Right lobe of liver (tissue), 6 donors: ENCODE measurements around the gene FHL1. TPM values are rescaled to one million over a fixed set of nuclear protein-coding genes. Genes with fewer than 3 reads are reported as not detected.

Experiments used
- ATAC-seq, 4 donors: fragments of 200-7000 bp; cut with Tn5 transposase; one replicate each; pipeline ENCODE4 v1.9.1; 2020; ENCODE audit warnings: mild to moderate bottlenecking in 4 of 4, moderate library complexity in 4 of 4
- DNase-seq, 3 donors: peaks; one replicate each; pipeline ENCODE4 v3.0.0-alpha.2; 2020
- H3K27ac ChIP-seq, 3 donors: fragments of 200-600 bp; one replicate each; pipeline ENCODE4 v1.8.0; 2022
- H3K27me3 ChIP-seq, 2 donors: fragments of 200-600 bp; one replicate each; pipeline ENCODE4 v1.8.0; 2022
- H3K36me3 ChIP-seq, 4 donors: fragments of 200-600 bp; sonication (generic) in 1 of 4; one replicate each; pipeline versions ENCODE4 v1.5.1 to v1.8.0; 2017 to 2022; ENCODE audit warnings: control low read depth in 1 of 4
- H3K4me1 ChIP-seq, 4 donors: fragments of 200-600 bp; sonication (generic) in 1 of 4; one replicate each; pipeline versions ENCODE4 v1.5.1 to v1.8.0; 2017 to 2022; ENCODE audit warnings: control low read depth in 1 of 4
- H3K4me3 ChIP-seq, 3 donors: fragments of 200-600 bp; one replicate each; pipeline ENCODE4 v1.8.0; 2022
- H3K9me3 ChIP-seq, 4 donors: fragments of 200-600 bp; sonication (generic) in 1 of 4; one replicate each; pipeline versions ENCODE4 v1.5.1 to v1.8.0; 2017 to 2022; ENCODE audit warnings: control low read depth in 1 of 4
- CTCF ChIP-seq, 4 donors: fragments of 200-600 bp in 3 of 4; fragments of 450-650 bp in 1 of 4; IDR thresholded peaks; one replicate each; pipeline versions ENCODE4 v1.5.1 to v1.8.0; 2016 to 2022; ENCODE audit warnings: antibody characterized with exemption in 4 of 4, mild to moderate bottlenecking in 2 of 4
- POLR2A ChIP-seq: fragments of 450-650 bp; IDR thresholded peaks from one replicate; pipeline ENCODE4 v1.6.1; 2017; ENCODE audit warnings: antibody characterized with exemption, mild to moderate bottlenecking
- WGBS: methylation state at CpG from one replicate; pipeline ENCODE4 v1.1.6; 2018; ENCODE audit warnings: low coverage, low lambda C conversion rate; ENCODE audit not compliant: insufficient coverage; ENCODE audit errors: missing lambda C conversion rate; 5-methylcytosine and 5-hydroxymethylcytosine counted together
- intact Hi-C, 2 donors: fragments of 100-400 bp; cut with DNase I; formaldehyde crosslinking; loops; one replicate each; pipeline versions ENCODE4 v1.11.2 to v1.14.1; 2022
- total RNA-seq, 6 experiments: library from RNA; depleted of rRNA in 2 of 6; stranded (reverse); fragments of >200 nt in 2 of 6; fragmentation: NEBNext Ultra II Directional in 3 of 6; extraction: Animal tissue kit (Norgen Biotek cat#: 25700) in 3 of 6; gene quantifications; one replicate each; pipeline versions ENCODE4 v1.1.0 to v1.2.4, GENCODE V29; 2016 to 2023
- donor health status: DM: no; HTN: yes; CAD: no.
- donor health status: DM: no; HTN: no; CAD: no.
- donor health status: DM: no; HTN: no; CAD: no.
- donor health status: DM: no; HTN: yes; CAD: no.
- donor health status: DM: no; HTN: yes; CAD: no.

Gene FHL1
- total RNA-seq, 6 experiments from 2014 or later = 8.0 to 27.6 (median 18.5) TPM

GRCh38 chrX:136207546-136207945 lies 60.2 kb downstream of the FHL1 start:
- DNase-seq = no peak
- Histone ChIP-seq H3K9me3 (no peaks in the 10 kb centered on the region), H3K27ac (no peak overlapping the region), H3K4me3 (no peak overlapping the region), H3K27me3 (no peaks in the 10 kb centered on the region), H3K36me3 (no peaks in the 10 kb centered on the region), H3K4me1 (peaks cover 0 to 3% (median 0%) of the 10 kb centered on the region in 4 donors)
- intact Hi-C loops = no loop called here
- no peak for TF ChIP-seq CTCF (IDR thresholded peaks at IDR 0.05)
- no peak for ATAC-seq
- no CpG with 5 or more reads among the region's 4 CpGs for WGBS

GRCh38 chrX:136209016-136209738 lies 61.8 kb downstream of the FHL1 start:
- Histone ChIP-seq H3K4me1 (no peaks in the 10 kb centered on the region), H3K4me3 (no peak overlapping the region), H3K27ac (no peak overlapping the region), H3K36me3 (no peaks in the 10 kb centered on the region), H3K27me3 (no peaks in the 10 kb centered on the region), H3K9me3 (no peaks in the 10 kb centered on the region)
- 36% methylated on average over 19 of the region's 28 CpGs for WGBS
- intact Hi-C loops = no loop called here
- peak in 2 of 3 donors; percentile 45 to 58 for DNase-seq
- no peak for TF ChIP-seq POLR2A
- TF ChIP-seq CTCF (IDR thresholded peaks at IDR 0.05) = peak; percentile 50 to 54 (median 52)
- ATAC-seq = peak; percentile 71 to 84 (median 77)

GRCh38 chrX:136209751-136210150 lies 62.4 kb downstream of the FHL1 start:
- ATAC-seq (no peak), DNase-seq (no peak)
- H3K4me3 ChIP-seq = no peak overlapping the region
- H3K36me3 ChIP-seq = no peaks in the 10 kb centered on the region
- no peak for TF ChIP-seq CTCF (IDR thresholded peaks at IDR 0.05)
- no peak for TF ChIP-seq POLR2A
- H3K27ac ChIP-seq = no peak overlapping the region
- intact Hi-C loops = no loop called here
- WGBS = 34% methylated on average over 9 of the region's 9 CpGs
- no peaks in the 10 kb centered on the region for H3K27me3 ChIP-seq
- H3K9me3 ChIP-seq = no peaks in the 10 kb centered on the region
- no peaks in the 10 kb centered on the region for H3K4me1 ChIP-seq

GRCh38 chrX:136210243-136210642 lies 62.9 kb downstream of the FHL1 start:
- H3K27ac ChIP-seq = no peak overlapping the region

More at GRCh38 chrX:136210243-136210642, 62.9 kb downstream of the FHL1 start:
- TF ChIP-seq POLR2A = no peak
- TF ChIP-seq CTCF (IDR thresholded peaks at IDR 0.05) = no peak
- no peak for DNase-seq
- H3K27me3 ChIP-seq = no peaks in the 10 kb centered on the region
- 41% methylated on average over 7 of the region's 7 CpGs for WGBS
- intact Hi-C loops = no loop called here
- ATAC-seq = no peak
- no peaks in the 10 kb centered on the region for H3K36me3 ChIP-seq
- no peaks in the 10 kb centered on the region for H3K9me3 ChIP-seq
- no peaks in the 10 kb centered on the region for H3K4me1 ChIP-seq
- H3K4me3 ChIP-seq = no peak overlapping the region
